Cardiac muscle cell (in vitro differentiated cells and primary cell): ENCODE results near the gene PEAK3. TPM values are rescaled to one million over a fixed set of nuclear protein-coding genes. Genes with fewer than 3 reads are reported as not detected.

Source experiments
- DNase-seq, 2 donors: peaks; one replicate each; pipeline versions ENCODE4 v3.0.0 to v3.0.0-alpha.2; 2010 to 2017; ENCODE audit warnings: low read depth in 1 of 2, low spot score in 1 of 2
- H3K27ac ChIP-seq: fragments of 200-600 bp; sonication (generic); 2 replicates; pipeline ENCODE4 v1.5.1; 2016
- H3K27me3 ChIP-seq: fragments of 200-600 bp; sonication (generic); 2 replicates; pipeline ENCODE4 v1.6.0; 2016; ENCODE audit warnings: control low read depth
- H3K36me3 ChIP-seq: fragments of 200-600 bp; sonication (generic); 2 replicates; pipeline ENCODE4 v1.5.1; 2016; ENCODE audit warnings: control low read depth
- H3K4me1 ChIP-seq: fragments of 200-600 bp; sonication (generic); 2 replicates; pipeline ENCODE4 v1.8.1; 2017; ENCODE audit warnings: low read depth, mild to moderate bottlenecking, mixed run types
- H3K4me3 ChIP-seq: fragments of 200-600 bp; sonication (generic); 2 replicates; pipeline ENCODE4 v1.5.1; 2016; ENCODE audit warnings: mild to moderate bottlenecking
- H3K9me3 ChIP-seq: fragments of 200-600 bp; sonication (generic); 2 replicates; pipeline ENCODE4 v1.5.1; 2017; ENCODE audit warnings: low read depth, mild to moderate bottlenecking, control low read depth
- polyA plus RNA-seq: library from polyadenylated mRNA; unstranded; fragments of >200 nt; fragmentation: Nextera tagmentation; extraction: Ambion mirVana; gene quantifications from 2 replicates; pipeline ENCODE4 v1.2.1, GENCODE V29; 2016
- total RNA-seq: library from RNA; depleted of rRNA; stranded (reverse); fragments of >200 nt; gene quantifications from 2 replicates; pipeline ENCODE4 v1.2.3, GENCODE V29; 2016
- TF ChIP-seq, protein P1 (sequence below): IDR thresholded peaks from 2 replicates; pipeline ENCODE4 v1.5.1; 2012; ENCODE audit warnings: low read depth, mild to moderate bottlenecking, low read length

PEAK3 gene
- total and polyA plus RNA-seq, 2 experiments from 2014 or later = 0.06 to 0.48 TPM

DNA sequence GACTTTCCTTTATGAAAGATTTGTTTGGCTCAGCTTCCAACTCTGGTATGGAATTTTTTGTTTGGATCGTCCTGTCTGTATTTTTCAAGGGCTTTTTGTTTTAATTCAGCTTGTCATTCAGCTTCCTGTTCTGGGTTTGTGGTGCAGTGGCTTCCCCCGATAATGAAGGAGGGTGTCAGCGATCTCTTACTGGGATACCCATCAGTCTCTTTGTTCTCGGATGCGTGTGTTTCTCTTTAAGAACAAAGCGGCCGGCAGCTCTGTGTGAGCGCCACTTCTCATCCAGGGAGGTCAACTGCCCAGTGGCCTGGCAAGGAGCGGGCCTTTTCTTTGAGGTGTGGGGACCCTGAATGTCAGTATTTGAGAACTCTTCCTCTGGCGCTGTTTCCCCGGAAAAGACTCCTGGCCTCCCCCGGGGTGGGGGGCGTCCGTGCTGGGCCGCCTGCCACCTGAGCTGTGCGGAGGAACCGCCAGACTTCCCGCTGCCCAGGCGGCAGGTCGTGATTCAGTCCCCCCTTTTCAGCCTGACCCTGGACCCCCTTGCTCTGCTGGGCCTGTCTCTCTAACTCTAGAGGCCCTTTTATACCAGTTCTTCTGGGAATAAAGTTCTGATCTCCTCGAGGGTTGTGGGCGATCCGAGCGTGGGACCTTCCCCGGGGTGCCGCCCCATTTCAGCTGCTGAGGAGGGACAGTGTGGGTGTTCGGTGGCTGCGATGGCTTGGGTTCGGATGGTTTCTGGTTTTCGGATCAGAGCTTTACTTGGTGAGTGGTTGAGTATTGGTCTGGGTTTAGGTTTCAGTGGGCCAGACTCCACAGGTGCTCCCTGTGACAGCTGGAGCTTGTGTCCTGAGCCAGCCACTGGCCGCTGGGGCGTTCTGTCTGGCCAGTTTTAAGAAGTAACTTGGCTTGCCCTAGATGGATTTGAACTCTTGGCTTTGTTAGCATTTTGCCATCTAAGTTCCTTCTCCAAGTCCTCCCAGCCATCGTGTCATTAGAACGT is 41.9 kb downstream of the PEAK3 start:
- no peaks in the 10 kb centered on the region for H3K9me3 ChIP-seq
- peaks cover 28% of the 10 kb centered on the region for H3K4me1 ChIP-seq
- no peak overlapping the region for H3K27ac ChIP-seq
- H3K27me3 ChIP-seq = no peaks in the 10 kb centered on the region
- peak overlapping the region; percentile 10 for H3K4me3 ChIP-seq
- peaks cover 15% of the 10 kb centered on the region for H3K36me3 ChIP-seq
- DNase-seq = peak in 1 of 2 donors; percentile 76
- TF ChIP-seq, protein P1, sequence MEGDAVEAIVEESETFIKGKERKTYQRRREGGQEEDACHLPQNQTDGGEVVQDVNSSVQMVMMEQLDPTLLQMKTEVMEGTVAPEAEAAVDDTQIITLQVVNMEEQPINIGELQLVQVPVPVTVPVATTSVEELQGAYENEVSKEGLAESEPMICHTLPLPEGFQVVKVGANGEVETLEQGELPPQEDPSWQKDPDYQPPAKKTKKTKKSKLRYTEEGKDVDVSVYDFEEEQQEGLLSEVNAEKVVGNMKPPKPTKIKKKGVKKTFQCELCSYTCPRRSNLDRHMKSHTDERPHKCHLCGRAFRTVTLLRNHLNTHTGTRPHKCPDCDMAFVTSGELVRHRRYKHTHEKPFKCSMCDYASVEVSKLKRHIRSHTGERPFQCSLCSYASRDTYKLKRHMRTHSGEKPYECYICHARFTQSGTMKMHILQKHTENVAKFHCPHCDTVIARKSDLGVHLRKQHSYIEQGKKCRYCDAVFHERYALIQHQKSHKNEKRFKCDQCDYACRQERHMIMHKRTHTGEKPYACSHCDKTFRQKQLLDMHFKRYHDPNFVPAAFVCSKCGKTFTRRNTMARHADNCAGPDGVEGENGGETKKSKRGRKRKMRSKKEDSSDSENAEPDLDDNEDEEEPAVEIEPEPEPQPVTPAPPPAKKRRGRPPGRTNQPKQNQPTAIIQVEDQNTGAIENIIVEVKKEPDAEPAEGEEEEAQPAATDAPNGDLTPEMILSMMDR = no peak

DNA sequence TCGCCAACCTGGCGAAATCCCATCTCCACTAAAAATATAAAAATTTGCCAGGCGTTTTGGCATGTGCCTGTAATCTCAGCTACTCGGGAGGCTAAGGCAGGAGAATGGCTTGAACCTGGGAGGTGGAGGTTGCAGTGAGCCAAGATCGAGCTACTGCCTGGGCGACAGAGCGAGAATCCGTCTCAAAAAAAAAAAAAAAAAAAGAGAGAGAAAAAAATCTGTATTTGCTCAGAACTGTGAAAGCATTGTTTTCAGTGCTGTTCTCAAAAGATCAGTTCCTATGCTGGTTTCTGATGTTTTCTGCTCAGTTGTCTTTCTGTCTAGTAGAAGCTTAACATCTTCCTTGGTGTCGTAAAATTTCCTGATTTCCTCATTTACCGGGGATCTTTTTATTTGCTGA is 42.8 kb downstream of the PEAK3 start:
- Histone ChIP-seq H3K4me1 (peaks cover 29% of the 10 kb centered on the region), H3K9me3 (no peaks in the 10 kb centered on the region), H3K27ac (no peak overlapping the region), H3K4me3 (no peak overlapping the region), H3K27me3 (no peaks in the 10 kb centered on the region), H3K36me3 (peaks cover 7% of the 10 kb centered on the region)
- TF ChIP-seq, protein P1 = no peak
- DNase-seq = peak in 1 of 2 donors; percentile 29

DNA sequence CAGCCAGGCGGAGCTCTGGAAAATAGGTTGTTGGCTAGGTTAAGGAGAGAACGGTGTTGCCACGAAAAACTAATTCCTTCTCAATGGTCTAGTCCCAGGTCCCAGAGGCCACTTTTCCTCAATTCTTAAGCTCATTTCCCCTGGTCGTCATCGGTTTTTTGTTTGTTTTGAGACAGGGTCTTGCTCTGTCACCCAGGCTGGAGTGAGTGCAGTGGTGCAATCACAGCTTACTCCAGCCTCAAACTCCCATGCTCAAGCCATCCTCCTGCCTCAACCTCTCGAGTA is 44.2 kb downstream of the PEAK3 start:
- peak overlapping the region; percentile 92 for H3K27ac ChIP-seq
- no peaks in the 10 kb centered on the region for H3K36me3 ChIP-seq
- no peak for DNase-seq
- H3K4me3 ChIP-seq = peak overlapping the region; percentile 88
- no peaks in the 10 kb centered on the region for H3K9me3 ChIP-seq
- TF ChIP-seq, protein P1 = no peak
- H3K27me3 ChIP-seq = no peaks in the 10 kb centered on the region
- peaks cover 29% of the 10 kb centered on the region for H3K4me1 ChIP-seq

DNA sequence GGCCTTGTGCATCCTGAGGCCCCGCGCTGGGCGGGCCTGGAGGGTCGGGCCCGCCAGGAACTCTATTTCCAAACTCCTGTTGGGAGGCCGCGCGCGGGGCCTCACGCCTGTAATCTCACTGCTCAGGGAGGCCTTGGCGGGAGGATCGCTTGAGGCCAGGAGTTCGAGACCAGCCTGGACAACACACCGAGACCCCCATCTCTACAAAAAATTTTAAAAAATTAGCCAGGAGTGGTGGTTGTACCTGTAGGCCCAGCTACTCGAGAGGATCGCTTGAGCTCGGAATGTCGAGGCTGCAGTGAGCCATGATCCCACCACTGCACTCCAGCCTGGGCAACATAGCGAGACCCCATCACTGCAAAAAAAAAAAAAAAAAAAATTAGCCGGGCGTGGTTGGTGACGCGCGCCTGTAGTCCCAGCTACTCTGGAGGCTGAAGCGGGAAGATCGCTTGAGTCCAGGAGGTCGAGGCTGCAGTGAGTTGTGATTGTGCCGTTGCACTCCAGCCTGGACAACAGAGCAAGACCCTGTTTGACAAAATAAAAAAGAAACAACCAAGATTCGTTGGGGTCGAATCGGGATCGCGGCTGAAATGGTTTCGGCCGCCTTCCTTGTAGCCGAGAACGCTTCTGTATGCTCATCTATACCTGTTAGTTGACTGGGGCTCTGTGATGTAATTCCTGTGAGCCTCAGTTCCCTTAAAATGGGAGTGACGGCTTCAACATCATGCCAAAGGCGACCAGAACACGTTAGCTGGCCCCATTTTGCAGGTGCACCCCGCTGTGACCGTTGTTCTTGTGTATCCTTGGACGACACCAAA is 44.7 kb downstream of the PEAK3 start:
- Histone ChIP-seq H3K4me3 (peak overlapping the region; percentile 88), H3K9me3 (no peaks in the 10 kb centered on the region), H3K4me1 (peaks cover 29% of the 10 kb centered on the region), H3K27ac (peak overlapping the region; percentile 92), H3K36me3 (no peaks in the 10 kb centered on the region), H3K27me3 (no peaks in the 10 kb centered on the region)
- DNase-seq = no peak
- TF ChIP-seq, protein P1 = no peak

DNA sequence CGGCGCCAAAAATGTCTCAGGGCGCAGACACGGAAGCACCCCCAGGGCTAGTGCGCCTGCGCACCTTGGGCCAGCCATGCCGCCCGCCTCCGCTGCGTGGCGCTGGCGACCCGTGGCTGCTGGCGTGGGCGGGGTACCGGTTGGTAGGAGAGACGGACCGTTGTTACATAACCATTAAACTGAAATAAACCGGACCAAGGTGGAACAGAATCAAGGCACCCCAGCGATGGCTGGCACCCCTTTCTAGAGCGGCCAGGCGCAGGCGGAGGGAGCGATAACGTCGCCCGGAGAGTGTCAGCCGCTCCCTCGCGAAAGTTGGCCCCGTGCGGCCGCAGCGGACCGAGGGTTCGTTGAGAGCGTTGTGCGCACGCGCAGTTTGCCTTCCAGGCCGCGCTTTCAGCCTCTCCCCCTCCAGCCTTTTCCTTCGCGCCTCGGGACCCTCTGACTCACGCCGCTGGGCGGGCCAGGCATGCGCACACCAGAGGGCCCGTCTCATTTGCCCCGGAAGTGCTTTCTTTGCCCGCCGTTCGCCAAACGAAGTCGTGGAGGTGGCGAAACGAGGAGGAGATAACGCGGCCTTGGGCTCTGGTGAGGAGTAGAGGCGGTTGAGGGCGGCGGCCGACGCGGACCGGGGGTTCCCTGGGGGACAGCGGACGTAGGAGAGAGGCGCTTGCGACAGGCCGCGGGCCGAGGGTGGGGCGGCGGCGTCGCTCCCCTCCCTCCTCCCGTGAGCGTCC is 45.5 kb downstream of the PEAK3 start, which contains the start of the genes PLEKHJ1 and SF3A2:
Gene PLEKHJ1 (minus strand): TSS at position 16 of the 737 bp plus-strand sequence. CDS start 81 bp downstream, outside the sequence.
Gene SF3A2 (plus strand): TSS at position 511 of the 737 bp plus-strand sequence. CDS start 6,595 bp downstream, outside the sequence.
- H3K36me3 ChIP-seq = peaks cover 3% of the 10 kb centered on the region
- peak; percentile 99 for DNase-seq
- H3K9me3 ChIP-seq = no peaks in the 10 kb centered on the region
- peak within 1 kb of the TSS; percentile 88 for H3K4me3 ChIP-seq
- TF ChIP-seq, protein P1 = peak; percentile 99
- peak within 1 kb of the TSS; percentile 92 for H3K27ac ChIP-seq
- no peaks in the 10 kb centered on the region for H3K27me3 ChIP-seq
- H3K4me1 ChIP-seq = peaks cover 29% of the 10 kb centered on the region
